ENCODE data around the gene STARD13. TPM values are rescaled to one million over a fixed set of nuclear protein-coding genes. Genes with fewer than 3 reads are reported as not detected.

STARD13 gene
- total RNA-seq, 1 experiment from 2014 or later: 26.6 TPM

- TF ChIP-seq EZH2 (IDR thresholded peaks at IDR 0.05; ENCODE audit: low read length, unreplicated experiment): no peak
- no peak for TF ChIP-seq CTCF (conservative IDR thresholded peaks at IDR 0.05; ENCODE audit: low read depth, low read length)
- no peak for TF ChIP-seq EZH2phosphoT487 (IDR thresholded peaks at IDR 0.05; ENCODE audit: borderline replicate concordance, low read length)
- BruUV-seq (replicated peaks): no TSS peak
- Histone ChIP-seq H3K79me2 (ENCODE audit: low read length) (no peaks in the 10 kb centered on the region), H3F3A (ENCODE audit: low read length, unreplicated experiment) (no peaks in the 10 kb centered on the region), H2AFZ (ENCODE audit: low read length) (no peak overlapping the region), H3K27ac (ENCODE audit: low read length) (no peak overlapping the region), H3K9me3 (ENCODE audit: low read length) (no peaks in the 10 kb centered on the region), H3K4me3 (ENCODE audit: low read length) (no peak overlapping the region), H4K20me1 (ENCODE audit: low read length) (no peaks in the 10 kb centered on the region), H3K27me3 (ENCODE audit: low read length) (no peaks in the 10 kb centered on the region), H3K9ac (ENCODE audit: low read length) (no peak overlapping the region), H3K4me2 (ENCODE audit: low read length) (no peak overlapping the region), H3K36me3 (ENCODE audit: low read depth, low read length) (no peaks in the 10 kb centered on the region), H3K4me1 (ENCODE audit: insufficient read depth, low read length) (peaks cover 24% of the 10 kb centered on the region), H3K9me2 (replicated peaks; ENCODE audit: low read length) (no peaks in the 10 kb centered on the region)
- CTCF ChIA-PET: no interaction called here
- no peak for ATAC-seq
- intact Hi-C loops (cut with micrococcal nuclease): no loop called here
- DNase-seq: no peak
- POLR2A ChIA-PET (ENCODE audit: unreplicated experiment): no interaction called here
Observed at GRCh38 chr13:33090755-33091414, 194.7 kb downstream of the STARD13 start.

GRCh38 chr13:33089311-33089710, 196.2 kb downstream of the STARD13 start:
- no peak; the same call in 1 of the 2 replicates for ATAC-seq
- intact Hi-C loops (cut with micrococcal nuclease): no loop called here
- Histone ChIP-seq H3K9me3 (ENCODE audit: low read length) (no peaks in the 10 kb centered on the region), H3K4me3 (ENCODE audit: low read length) (no peak overlapping the region), H4K20me1 (ENCODE audit: low read length) (no peaks in the 10 kb centered on the region), H2AFZ (ENCODE audit: low read length) (no peak overlapping the region), H3F3A (ENCODE audit: low read length, unreplicated experiment) (no peaks in the 10 kb centered on the region), H3K79me2 (ENCODE audit: low read length) (no peaks in the 10 kb centered on the region), H3K9me2 (replicated peaks; ENCODE audit: low read length) (no peaks in the 10 kb centered on the region), H3K9ac (ENCODE audit: low read length) (no peak overlapping the region), H3K36me3 (ENCODE audit: low read depth, low read length) (no peaks in the 10 kb centered on the region), H3K4me2 (ENCODE audit: low read length) (no peak overlapping the region), H3K27me3 (ENCODE audit: low read length) (no peaks in the 10 kb centered on the region), H3K4me1 (ENCODE audit: insufficient read depth, low read length) (peaks cover 24% of the 10 kb centered on the region), H3K27ac (ENCODE audit: low read length) (no peak overlapping the region)
- ChIA-PET POLR2A (ENCODE audit: unreplicated experiment) (no interaction called here), CTCF (no interaction called here)
- TF ChIP-seq CTCF (conservative IDR thresholded peaks at IDR 0.05; ENCODE audit: low read depth, low read length) (no peak), EZH2 (IDR thresholded peaks at IDR 0.05; ENCODE audit: low read length, unreplicated experiment) (no peak), EZH2phosphoT487 (IDR thresholded peaks at IDR 0.05; ENCODE audit: borderline replicate concordance, low read length) (no peak)
- DNase-seq: no peak
- no TSS peak for BruUV-seq (replicated peaks)

- DNase-seq (peak; percentile 51), ATAC-seq (peak; percentile 66)
- ChIA-PET POLR2A (ENCODE audit: unreplicated experiment) (no interaction called here), CTCF (no interaction called here)
- H3K9me3 ChIP-seq (ENCODE audit: low read length): no peaks in the 10 kb centered on the region
- peak overlapping the region; percentile 48 for H3K4me2 ChIP-seq (ENCODE audit: low read length)
- H3K27me3 ChIP-seq (ENCODE audit: low read length): no peaks in the 10 kb centered on the region
- no peaks in the 10 kb centered on the region for H3K79me2 ChIP-seq (ENCODE audit: low read length)
- no peaks in the 10 kb centered on the region for H3F3A ChIP-seq (ENCODE audit: low read length, unreplicated experiment)
- peak overlapping the region; percentile 33 for H3K27ac ChIP-seq (ENCODE audit: low read length)
- no peaks in the 10 kb centered on the region for H3K36me3 ChIP-seq (ENCODE audit: low read depth, low read length)
- no peaks in the 10 kb centered on the region for H4K20me1 ChIP-seq (ENCODE audit: low read length)
- TF ChIP-seq EZH2 (IDR thresholded peaks at IDR 0.05; ENCODE audit: low read length, unreplicated experiment) (no peak), EZH2phosphoT487 (IDR thresholded peaks at IDR 0.05; ENCODE audit: borderline replicate concordance, low read length) (no peak), CTCF (conservative IDR thresholded peaks at IDR 0.05; ENCODE audit: low read depth, low read length) (no peak)
- H3K9me2 ChIP-seq (replicated peaks; ENCODE audit: low read length): no peaks in the 10 kb centered on the region
- H2AFZ ChIP-seq (ENCODE audit: low read length): 0 out of 2 replicates have a peak overlapping the region, but pooled peaks have one; percentile 30
- no TSS peak for BruUV-seq (replicated peaks)
- H3K4me3 ChIP-seq (ENCODE audit: low read length): no peak overlapping the region
- no peak overlapping the region for H3K9ac ChIP-seq (ENCODE audit: low read length)
- H3K4me1 ChIP-seq (ENCODE audit: insufficient read depth, low read length): peaks cover 22% of the 10 kb centered on the region
- intact Hi-C loops (cut with micrococcal nuclease): no loop called here
Observed at GRCh38 chr13:33087790-33088189, 197.8 kb downstream of the STARD13 start.
